ENCODE measurements around the gene SBNO2. TPM values are rescaled to one million over a fixed set of nuclear protein-coding genes. Genes with fewer than 3 reads are reported as not detected.
A peak's percentile ranks its signal among the peaks of the same experiment; 100 is the strongest.

The SBNO2 gene
- total and polyA plus RNA-seq, 9 of the 15 experiments (the other 6 are each of a cell fraction or from before 2014, with no cell fraction given), result 0.01 to 46.2 (median 6.7) TPM

GRCh38 chr19:1113030-1113985 lies 60.8 kb downstream of the SBNO2 start (continued):
- no peak for TF ChIP-seq IRF1 (CRISPR knock-in tag; IDR thresholded peaks at IDR 0.05; ENCODE audit: borderline replicate concordance)
- no peak for TF ChIP-seq IFI16 (CRISPR knock-in tag; IDR thresholded peaks at IDR 0.05)
- no peak for TF ChIP-seq ESRRB (CRISPR knock-in tag; IDR thresholded peaks at IDR 0.05; ENCODE audit: borderline replicate concordance)
- TF ChIP-seq PKNOX1 (IDR thresholded peaks at IDR 0.05), result peak; percentile 94
- no peak for TF ChIP-seq HIVEP1 (CRISPR knock-in tag; IDR thresholded peaks at IDR 0.05)
- 0 out of 2 replicates have a peak, but pooled peaks have one; percentile 16 for TF ChIP-seq CTBP1 (IDR thresholded peaks at IDR 0.05; ENCODE audit: borderline replicate concordance)
- no peak for TF ChIP-seq SMARCC2 (IDR thresholded peaks at IDR 0.05; ENCODE audit: low read depth)
- TF ChIP-seq TAF15 (IDR thresholded peaks at IDR 0.05; ENCODE audit: low read depth, low read length), result no peak
- no peak for TF ChIP-seq IRF2 (CRISPR knock-in tag; IDR thresholded peaks at IDR 0.05)
- no peak for TF ChIP-seq EP300 (IDR thresholded peaks at IDR 0.05; ENCODE audit: low read length)
- TF ChIP-seq PML (IDR thresholded peaks at IDR 0.05; ENCODE audit: low read length), result no peak; the same call in 1 of the 2 replicates
- no peak for TF ChIP-seq ZNF280A (IDR thresholded peaks at IDR 0.05; ENCODE audit: low read depth, partially characterized antibody)
- TF ChIP-seq ZNF316 (IDR thresholded peaks at IDR 0.05), result no peak
- TF ChIP-seq FOXJ3 (CRISPR knock-in tag; IDR thresholded peaks at IDR 0.05), result no peak
- TF ChIP-seq ZNF384 (IDR thresholded peaks at IDR 0.05; ENCODE audit: low read depth, low read length), result peak; percentile 59; the same call in 1 of the 2 replicates
- peak; percentile 73 for TF ChIP-seq RBM22 (IDR thresholded peaks at IDR 0.05; ENCODE audit: low read depth, low read length, poor library complexity, severe bottlenecking)
- no peak for TF ChIP-seq ZBTB9 (CRISPR knock-in tag; IDR thresholded peaks at IDR 0.05)
- TF ChIP-seq RBM25 (IDR thresholded peaks at IDR 0.05; ENCODE audit: low read depth, low read length, severe bottlenecking), result no peak
- no peak for TF ChIP-seq RBM34 (IDR thresholded peaks at IDR 0.05; ENCODE audit: borderline replicate concordance, insufficient read depth, low read length)
- TF ChIP-seq PHB2 (IDR thresholded peaks at IDR 0.05; ENCODE audit: low read depth), result no peak
- no peak for TF ChIP-seq ZNF280B (CRISPR knock-in tag; IDR thresholded peaks at IDR 0.05)
- peak; percentile 53 for TF ChIP-seq MEIS2 (IDR thresholded peaks at IDR 0.05; ENCODE audit: partially characterized antibody)
